HG03175 (cell line): ENCODE data around the gene JAZF1.

ENCODE experiments used
- ATAC-seq: cut with Tn5 transposase; IDR thresholded peaks from one replicate; pipeline ENCODE4 v1.9.1; 2021; ENCODE audit warnings: mild to moderate bottlenecking, moderate library complexity; ENCODE audit not compliant: unreplicated experiment

The JAZF1 gene

GRCh38 chr7:27992097-27992496, 188.5 kb downstream of the JAZF1 start:
- no peak for ATAC-seq

GRCh38 chr7:27991006-27991528, 189.5 kb downstream of the JAZF1 start:
- no peak for ATAC-seq

DNA sequence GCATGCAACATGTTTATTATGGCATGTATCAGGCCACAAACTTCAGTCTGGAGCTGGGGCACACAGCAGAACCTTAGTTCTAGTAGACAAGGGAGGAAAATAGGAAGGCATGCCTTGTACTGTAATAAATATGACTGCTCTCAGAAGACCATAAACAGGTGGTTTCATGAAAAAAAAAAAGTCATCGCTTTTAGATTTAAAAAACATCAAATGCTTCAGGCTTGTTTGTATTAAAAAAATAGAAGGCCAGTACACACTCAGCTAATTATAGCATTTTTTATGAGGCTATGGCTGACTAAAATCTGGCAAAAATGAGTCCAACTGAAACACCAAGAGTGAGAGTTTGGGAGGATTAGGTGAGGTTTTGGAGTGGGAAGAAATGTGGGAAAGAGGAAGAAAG, 204.1 kb downstream of the JAZF1 start:
- ATAC-seq = no peak

DNA sequence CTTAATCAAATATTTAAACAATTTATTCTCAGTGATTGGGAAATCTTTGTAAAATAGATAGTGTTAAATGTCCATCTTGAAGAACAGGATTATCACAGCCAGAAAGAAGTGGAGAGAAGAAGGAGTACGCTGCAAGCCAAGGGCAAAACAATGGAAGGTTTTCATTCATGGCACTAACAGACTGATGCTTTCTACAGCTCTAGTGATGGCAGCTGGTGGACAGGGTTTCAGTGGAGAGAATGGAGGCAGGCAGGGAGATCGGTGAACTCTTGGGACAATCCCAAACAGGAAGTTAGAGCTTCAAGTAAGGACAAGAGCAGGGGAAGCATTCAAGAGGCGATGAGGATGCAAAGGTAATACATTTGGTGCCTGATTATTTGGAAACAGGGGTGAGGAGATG, 207.0 kb downstream of the JAZF1 start:
- no peak for ATAC-seq

DNA sequence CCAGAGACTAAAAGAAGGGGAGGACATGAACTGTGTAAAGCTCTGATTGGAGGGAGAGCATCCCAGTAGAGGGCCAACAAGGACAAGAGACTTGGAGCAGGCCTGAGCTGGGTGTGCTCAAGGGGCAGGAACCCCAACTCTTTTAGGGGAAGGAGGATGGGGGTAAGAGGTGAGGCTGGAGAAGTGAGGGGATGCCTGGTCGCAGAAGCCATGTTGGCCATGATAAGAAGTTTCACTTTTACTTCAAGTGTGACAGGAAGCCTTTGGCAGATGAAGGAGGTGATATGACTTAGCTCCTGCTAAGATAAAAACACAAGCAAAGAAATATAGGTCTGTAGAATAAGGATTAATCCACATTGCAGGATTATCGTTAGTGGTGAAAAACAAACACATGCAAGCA, 208.3 kb downstream of the JAZF1 start:
- no peak for ATAC-seq

- no peak for ATAC-seq
These were observed 209.3 kb downstream of the JAZF1 start for GRCh38 chr7:27971171-27971812.

- no peak for ATAC-seq
These were observed 210.2 kb downstream of the JAZF1 start for GRCh38 chr7:27970350-27970749.

DNA sequence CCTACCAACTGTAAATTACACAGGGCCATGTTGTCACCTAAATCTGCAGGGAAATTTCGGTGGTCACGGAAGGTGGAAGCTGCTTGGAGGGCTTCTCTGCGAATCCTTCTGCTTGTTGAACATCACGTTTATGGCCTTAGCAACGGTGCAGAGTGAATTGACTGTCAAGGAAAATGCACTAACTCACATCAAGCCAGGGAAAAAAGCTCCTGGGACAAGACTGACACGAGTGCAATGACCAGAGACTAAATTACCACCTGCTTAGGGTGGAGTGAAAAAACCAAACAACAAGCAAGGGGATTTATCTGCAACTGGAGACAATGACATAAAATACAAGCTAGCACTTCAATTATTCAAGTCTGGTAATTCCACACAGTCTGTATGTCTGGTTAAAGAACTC, 211.2 kb downstream of the JAZF1 start:
- no peak for ATAC-seq

- ATAC-seq = no peak
These were observed 213.0 kb downstream of the JAZF1 start for GRCh38 chr7:27967639-27968038.

DNA sequence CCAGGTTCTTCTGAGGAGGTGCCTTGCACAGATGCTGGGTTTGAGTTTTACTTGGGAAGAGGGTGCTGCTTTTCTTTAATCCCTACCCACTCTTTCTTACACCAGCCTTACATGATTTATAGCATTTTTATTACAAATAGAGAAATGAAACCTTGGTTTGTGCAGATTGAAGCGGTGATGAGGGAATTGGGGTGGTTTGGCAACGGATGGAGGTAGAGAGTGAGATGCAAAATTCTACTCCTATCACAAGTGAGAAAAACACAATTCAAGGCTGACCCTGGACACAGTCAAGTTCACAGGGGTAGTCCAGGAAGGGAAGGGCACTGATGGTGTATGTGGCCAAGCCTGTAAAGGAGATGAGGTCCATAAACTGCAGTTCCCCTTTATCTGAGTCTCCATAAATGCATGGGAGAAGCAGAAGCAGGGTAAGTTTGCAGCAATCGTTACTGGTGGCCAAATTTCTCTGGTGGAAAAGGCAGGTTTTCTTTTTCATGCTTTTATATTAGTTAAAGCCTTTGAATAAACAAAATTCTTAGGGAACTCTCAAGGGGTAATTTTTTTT, 214.3 kb downstream of the JAZF1 start:
- no peak for ATAC-seq

DNA sequence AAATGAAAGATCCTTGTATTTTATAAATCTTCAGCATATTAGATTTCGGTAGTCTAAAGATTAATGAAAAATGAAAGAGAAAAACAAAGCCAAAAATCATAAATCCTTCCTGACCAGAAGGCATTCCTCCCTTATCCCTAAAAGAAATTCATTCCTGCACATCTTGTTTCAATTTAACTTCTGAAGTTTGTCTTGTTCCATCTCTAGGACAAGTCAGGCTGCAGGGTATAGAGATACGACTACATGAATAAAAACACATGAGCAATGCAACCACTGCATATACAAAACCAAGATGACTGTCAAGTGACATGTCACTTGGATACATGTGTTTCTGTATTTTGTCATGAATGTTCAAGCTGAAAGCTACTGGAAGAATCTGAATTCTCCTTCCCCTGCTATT, 214.9 kb downstream of the JAZF1 start:
- no peak for ATAC-seq

GRCh38 chr7:27964820-27965219, 215.8 kb downstream of the JAZF1 start:
- ATAC-seq = no peak

DNA sequence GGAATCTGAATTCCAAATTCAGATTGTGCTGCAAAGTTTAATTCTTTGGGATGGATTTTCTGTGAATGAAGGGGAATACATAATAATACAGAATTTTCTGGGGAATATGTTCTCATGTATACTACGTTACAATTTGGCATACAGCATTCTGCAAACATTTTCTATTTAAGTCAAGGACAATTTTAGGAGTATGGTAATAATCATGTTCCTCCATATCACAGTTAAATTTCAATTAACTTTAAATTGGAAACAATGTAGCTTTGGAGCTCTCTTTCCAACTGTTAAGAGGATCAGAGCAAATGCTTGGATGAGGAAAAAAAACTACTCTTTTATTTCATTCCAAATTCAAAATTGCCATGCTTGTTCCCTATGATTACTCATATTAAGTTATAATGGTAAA, 217.5 kb downstream of the JAZF1 start:
- ATAC-seq = no peak

- ATAC-seq = no peak
These were observed 218.3 kb downstream of the JAZF1 start for GRCh38 chr7:27962273-27962672.

DNA sequence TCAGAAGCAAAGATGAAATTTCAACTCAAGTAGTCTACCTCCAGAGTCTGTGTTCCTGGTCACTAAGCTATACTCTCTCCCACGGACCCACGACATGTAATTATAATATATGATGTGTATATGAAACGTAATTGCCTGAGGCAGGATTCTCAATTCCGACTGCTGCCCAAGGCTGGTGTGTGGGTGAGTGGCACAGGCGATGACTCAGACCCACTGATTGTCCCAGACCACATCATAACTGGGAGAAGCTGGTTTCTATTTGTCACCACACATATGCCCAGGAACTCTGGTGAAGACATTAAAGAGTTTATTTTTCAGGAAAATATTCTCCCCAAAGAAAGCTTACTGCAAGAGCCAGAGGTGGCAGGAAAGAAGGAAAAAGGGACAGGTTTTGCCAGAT, 219.3 kb downstream of the JAZF1 start:
- ATAC-seq = no peak

- no peak for ATAC-seq
These were observed 220.2 kb downstream of the JAZF1 start for GRCh38 chr7:27960415-27960814.

- ATAC-seq = no peak
These were observed 221.6 kb downstream of the JAZF1 start for GRCh38 chr7:27958933-27959548.

- ATAC-seq = no peak
These were observed 225.0 kb downstream of the JAZF1 start for GRCh38 chr7:27955596-27955995.

DNA sequence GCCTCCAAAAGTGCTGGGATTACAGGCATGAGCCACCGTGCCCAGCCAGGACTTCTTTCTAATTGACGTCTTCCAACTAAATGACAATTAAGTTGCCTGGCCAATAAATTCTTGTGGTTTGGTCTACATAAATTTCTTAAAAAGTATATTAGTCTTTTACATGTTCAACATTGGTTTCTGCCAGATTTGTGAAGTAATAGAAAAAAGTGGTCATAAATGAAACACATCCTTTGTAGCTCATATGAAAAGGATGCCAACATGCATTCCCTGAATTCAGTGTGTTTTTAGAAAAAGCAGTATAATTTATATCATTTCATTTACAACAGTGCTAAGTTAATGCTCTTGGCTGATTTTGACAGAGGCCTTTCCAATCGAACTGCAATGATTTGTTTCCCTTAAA, 225.6 kb downstream of the JAZF1 start:
- no peak for ATAC-seq

GRCh38 chr7:27953777-27954176, 226.8 kb downstream of the JAZF1 start:
- no peak for ATAC-seq

DNA sequence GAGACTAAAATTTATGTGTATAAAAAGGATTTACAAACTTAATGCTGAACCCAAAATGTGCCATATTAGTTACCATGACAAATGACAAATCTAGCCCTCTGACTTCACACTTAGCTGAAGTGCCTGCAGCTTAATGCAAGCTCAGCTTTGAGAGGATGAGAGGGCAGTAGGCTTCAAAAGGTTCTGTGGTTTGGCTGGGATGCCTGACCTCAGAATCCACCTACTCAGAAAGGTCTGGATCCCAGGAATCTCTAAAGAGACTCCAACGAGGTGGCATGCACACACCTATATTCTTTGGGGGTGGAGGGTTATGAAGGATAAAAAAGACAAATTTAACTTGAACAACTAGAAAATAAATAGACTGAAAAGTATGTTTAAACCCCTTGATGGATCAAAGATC, 227.2 kb downstream of the JAZF1 start:
- no peak for ATAC-seq

DNA sequence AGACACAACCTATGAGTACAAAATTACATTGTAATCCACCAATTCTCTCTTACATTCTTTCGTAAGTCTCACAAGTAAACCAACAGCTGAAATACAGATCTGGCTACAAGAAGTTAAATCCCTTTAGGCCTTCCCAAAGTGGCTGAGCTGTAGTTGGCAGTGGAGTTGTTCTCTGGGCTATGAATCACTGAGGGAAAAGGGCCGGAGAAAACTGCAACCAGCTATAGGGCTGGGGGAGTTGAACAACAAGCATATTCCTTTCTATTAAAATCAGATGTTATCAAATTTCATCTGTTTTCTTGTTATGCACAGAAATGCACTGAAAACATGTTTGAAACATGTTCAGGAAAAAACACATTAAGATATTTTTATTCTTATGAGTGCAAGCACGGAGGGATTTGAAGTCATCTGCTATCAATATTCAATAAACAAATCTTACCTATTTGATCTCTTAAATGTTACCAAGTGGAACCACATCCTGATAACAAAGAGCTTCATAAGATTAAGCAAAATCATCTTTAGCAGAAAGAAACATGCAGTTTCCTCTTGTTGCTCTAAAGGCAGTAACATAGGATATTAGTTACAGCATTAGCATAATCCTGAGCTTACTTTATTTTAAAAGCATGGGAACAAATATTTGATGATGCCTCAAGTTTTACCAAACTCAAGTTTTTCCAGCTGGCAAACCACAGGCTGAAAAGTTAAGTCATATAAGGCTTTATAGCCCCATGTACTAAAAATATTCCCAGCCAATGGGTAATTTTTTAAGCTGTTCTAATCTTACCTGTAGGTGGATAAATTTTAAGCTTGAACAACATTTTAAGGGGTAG, 227.9 kb downstream of the JAZF1 start:
- ATAC-seq = no peak
